Ascending aorta (tissue), 2 donors: ENCODE data around the gene FGR. TPM values are rescaled to one million over a fixed set of nuclear protein-coding genes. Genes with fewer than 3 reads are reported as not detected.
A peak's percentile ranks its signal among the peaks of the same experiment; 100 is the strongest.

Experiments used
- DNase-seq, 2 donors: peaks; one replicate each; pipeline ENCODE4 v3.0.0-alpha.2; 2019; ENCODE audit warnings: low spot score in 2 of 2
- H3K27ac ChIP-seq, 2 donors: fragments of 200-600 bp; sonication (generic); one replicate each; pipeline ENCODE4 v1.5.1; 2016 to 2017; ENCODE audit warnings: mild to moderate bottlenecking in 1 of 2
- H3K27me3 ChIP-seq: fragments of 200-600 bp; sonication (generic); one replicate; pipeline ENCODE4 v1.5.1; 2017
- H3K36me3 ChIP-seq, 2 donors: fragments of 200-600 bp; sonication (generic); one replicate each; pipeline ENCODE4 v1.5.1; 2016
- H3K4me1 ChIP-seq, 2 donors: fragments of 200-600 bp; sonication (generic); one replicate each; pipeline ENCODE4 v1.5.1; 2016 to 2017; ENCODE audit warnings: mild to moderate bottlenecking in 1 of 2
- H3K4me3 ChIP-seq, 2 donors: fragments of 200-600 bp; sonication (generic); one replicate each; pipeline ENCODE4 v1.5.1; 2016 to 2017; ENCODE audit warnings: mild to moderate bottlenecking in 1 of 2
- H3K9me3 ChIP-seq, 2 donors: fragments of 200-600 bp; sonication (generic); one replicate each; pipeline ENCODE4 v1.5.1; 2016
- CTCF ChIP-seq, 3 experiments: fragments of 200-600 bp in 2 of 3; fragments of 450-650 bp in 1 of 3; sonication (generic) in 2 of 3; IDR thresholded peaks; one replicate each; pipeline ENCODE4 v1.5.1; 2016 to 2019; ENCODE audit warnings: antibody characterized with exemption in 3 of 3, mild to moderate bottlenecking in 1 of 3, moderate library complexity in 1 of 3
- intact Hi-C: fragments of 100-400 bp; cut with DNase I; formaldehyde crosslinking; loops from one replicate; pipeline ENCODE4 v1.15.1; 2023
- total RNA-seq: library from RNA; depleted of rRNA; stranded (reverse); fragments of >200 nt; gene quantifications from one replicate; pipeline ENCODE4 v1.1.0, GENCODE V29; 2016

Gene FGR
- total RNA-seq, 1 donor from 2014 or later: 10.4 TPM

- peaks cover 0 to 2% of the 10 kb centered on the region in 2 donors for H3K4me1 ChIP-seq
- no peak overlapping the region for H3K4me3 ChIP-seq
- H3K36me3 ChIP-seq: no peaks in the 10 kb centered on the region
- no peaks in the 10 kb centered on the region for H3K27me3 ChIP-seq
- DNase-seq: no peak
- H3K27ac ChIP-seq: no peak overlapping the region
- intact Hi-C loops: no loop called here
- H3K9me3 ChIP-seq: no peaks in the 10 kb centered on the region
- no peak for TF ChIP-seq CTCF (IDR thresholded peaks at IDR 0.05)
Measured at GRCh38 chr1:27638805-27639204, 3.8 kb upstream of the FGR start.

- no peak for TF ChIP-seq CTCF (IDR thresholded peaks at IDR 0.05)
- no peak overlapping the region for H3K27ac ChIP-seq
- no peaks in the 10 kb centered on the region for H3K27me3 ChIP-seq
- H3K9me3 ChIP-seq: no peaks in the 10 kb centered on the region
- no peaks in the 10 kb centered on the region for H3K36me3 ChIP-seq
- DNase-seq: no peak
- no peak overlapping the region for H3K4me3 ChIP-seq
- peaks cover 0 to 3% of the 10 kb centered on the region in 2 donors for H3K4me1 ChIP-seq
- intact Hi-C loops: no loop called here
Measured at GRCh38 chr1:27638047-27638734, 3.2 kb upstream of the FGR start.

- no peaks in the 10 kb centered on the region for H3K27me3 ChIP-seq
- H3K4me3 ChIP-seq: peak overlapping the region; percentile 40 to 59
- DNase-seq: no peak
- TF ChIP-seq CTCF (IDR thresholded peaks at IDR 0.05): no peak
- no peaks in the 10 kb centered on the region for H3K36me3 ChIP-seq
- intact Hi-C loops: no loop called here
- no peaks in the 10 kb centered on the region for H3K9me3 ChIP-seq
- peaks cover 0 to 3% of the 10 kb centered on the region in 2 donors for H3K4me1 ChIP-seq
- no peak overlapping the region for H3K27ac ChIP-seq
Measured at GRCh38 chr1:27635396-27636142, 584 bp upstream of the FGR start.

- H3K27ac ChIP-seq: peak overlapping the region; percentile 43 to 50
- H3K4me1 ChIP-seq: peaks cover 0 to 3% of the 10 kb centered on the region in 2 donors
- intact Hi-C loops: no loop called here
Measured at GRCh38 chr1:27634177-27634984, 604 bp downstream of the FGR start.

More at GRCh38 chr1:27634177-27634984, 604 bp downstream of the FGR start:
- DNase-seq: peak in 1 of 2 donors; percentile 72
- Histone ChIP-seq H3K9me3 (no peaks in the 10 kb centered on the region), H3K27me3 (no peaks in the 10 kb centered on the region), H3K36me3 (no peaks in the 10 kb centered on the region), H3K4me3 (peak overlapping the region; percentile 40 to 59)
- TF ChIP-seq CTCF (IDR thresholded peaks at IDR 0.05): no peak
